ENCODE results near the gene GPR183.
"Not testable (repeated sequence)": the region's sequence is repeated elsewhere in the genome, so short reads cannot be mapped to it uniquely, and the experiment has no call there.

The GPR183 gene

GRCh38 chr13:99269627-99270241 is 37.5 kb downstream of the GPR183 start:
- peak; percentile 67 for DNase-seq (ENCODE audit: low read depth)

GRCh38 chr13:99268822-99269221 is 38.4 kb downstream of the GPR183 start:
- DNase-seq (ENCODE audit: low read depth): no peak

GRCh38 chr13:99267927-99268326 is 39.3 kb downstream of the GPR183 start:
- DNase-seq (ENCODE audit: low read depth): no peak

GRCh38 chr13:99266827-99267226 is 40.4 kb downstream of the GPR183 start:
- DNase-seq (ENCODE audit: low read depth): no peak

GRCh38 chr13:99265821-99266426 is 41.3 kb downstream of the GPR183 start:
- DNase-seq (ENCODE audit: low read depth): peak; percentile 43

- DNase-seq (ENCODE audit: low read depth): no peak
These were observed 41.9 kb downstream of the GPR183 start for GRCh38 chr13:99265162-99265800.

GRCh38 chr13:99264051-99264450 is 43.1 kb downstream of the GPR183 start:
- DNase-seq (ENCODE audit: low read depth): no peak

- DNase-seq (ENCODE audit: low read depth): no peak
These were observed 43.9 kb downstream of the GPR183 start for GRCh38 chr13:99263126-99263785.

- no peak for DNase-seq (ENCODE audit: low read depth)
These were observed 46.1 kb downstream of the GPR183 start for GRCh38 chr13:99261059-99261458.

GRCh38 chr13:99260216-99260615 is 47.0 kb downstream of the GPR183 start:
- DNase-seq (ENCODE audit: low read depth): no peak

GRCh38 chr13:99258946-99259345 is 48.3 kb downstream of the GPR183 start:
- no peak for DNase-seq (ENCODE audit: low read depth)

GRCh38 chr13:99258210-99258860 is 48.9 kb downstream of the GPR183 start, which contains the start of gene GPR18:
TSS of gene GPR18 (minus strand) at chr13:99258379. CDS start at chr13:99255872, 2,507 bp downstream.
- no peak for DNase-seq (ENCODE audit: low read depth)

GRCh38 chr13:99257291-99257690 is 49.9 kb downstream of the GPR183 start:
- no peak for DNase-seq (ENCODE audit: low read depth)

GRCh38 chr13:99256709-99257108 is 50.5 kb downstream of the GPR183 start:
- no peak for DNase-seq (ENCODE audit: low read depth)

GRCh38 chr13:99256283-99256682 is 50.9 kb downstream of the GPR183 start:
- DNase-seq (ENCODE audit: low read depth): no peak

GRCh38 chr13:99255271-99255670 is 51.9 kb downstream of the GPR183 start:
- DNase-seq (ENCODE audit: low read depth): no peak

GRCh38 chr13:99254830-99255229 is 52.4 kb downstream of the GPR183 start:
- no peak for DNase-seq (ENCODE audit: low read depth)

- DNase-seq (ENCODE audit: low read depth): no peak
These were observed 55.3 kb downstream of the GPR183 start for GRCh38 chr13:99251921-99252320.

- DNase-seq (ENCODE audit: low read depth): no peak
These were observed 56.0 kb downstream of the GPR183 start for GRCh38 chr13:99250982-99251825.

- not testable (repeated sequence) for DNase-seq (ENCODE audit: low read depth)
These were observed 57.6 kb downstream of the GPR183 start for GRCh38 chr13:99249606-99250005.

GRCh38 chr13:99249178-99249577 is 58.0 kb downstream of the GPR183 start:
- not testable (repeated sequence) for DNase-seq (ENCODE audit: low read depth)

All from fibroblast of the conjunctiva (primary cell).